Measurements from ENCODE around the gene MEIS3.

- TF ChIP-seq CTCF (IDR thresholded peaks at IDR 0.05; ENCODE audit: insufficient read depth, low read length): no peak
- TF ChIP-seq POLR2AphosphoS5 (IDR thresholded peaks at IDR 0.05; ENCODE audit: low read depth): no peak
- TF ChIP-seq, protein P1, sequence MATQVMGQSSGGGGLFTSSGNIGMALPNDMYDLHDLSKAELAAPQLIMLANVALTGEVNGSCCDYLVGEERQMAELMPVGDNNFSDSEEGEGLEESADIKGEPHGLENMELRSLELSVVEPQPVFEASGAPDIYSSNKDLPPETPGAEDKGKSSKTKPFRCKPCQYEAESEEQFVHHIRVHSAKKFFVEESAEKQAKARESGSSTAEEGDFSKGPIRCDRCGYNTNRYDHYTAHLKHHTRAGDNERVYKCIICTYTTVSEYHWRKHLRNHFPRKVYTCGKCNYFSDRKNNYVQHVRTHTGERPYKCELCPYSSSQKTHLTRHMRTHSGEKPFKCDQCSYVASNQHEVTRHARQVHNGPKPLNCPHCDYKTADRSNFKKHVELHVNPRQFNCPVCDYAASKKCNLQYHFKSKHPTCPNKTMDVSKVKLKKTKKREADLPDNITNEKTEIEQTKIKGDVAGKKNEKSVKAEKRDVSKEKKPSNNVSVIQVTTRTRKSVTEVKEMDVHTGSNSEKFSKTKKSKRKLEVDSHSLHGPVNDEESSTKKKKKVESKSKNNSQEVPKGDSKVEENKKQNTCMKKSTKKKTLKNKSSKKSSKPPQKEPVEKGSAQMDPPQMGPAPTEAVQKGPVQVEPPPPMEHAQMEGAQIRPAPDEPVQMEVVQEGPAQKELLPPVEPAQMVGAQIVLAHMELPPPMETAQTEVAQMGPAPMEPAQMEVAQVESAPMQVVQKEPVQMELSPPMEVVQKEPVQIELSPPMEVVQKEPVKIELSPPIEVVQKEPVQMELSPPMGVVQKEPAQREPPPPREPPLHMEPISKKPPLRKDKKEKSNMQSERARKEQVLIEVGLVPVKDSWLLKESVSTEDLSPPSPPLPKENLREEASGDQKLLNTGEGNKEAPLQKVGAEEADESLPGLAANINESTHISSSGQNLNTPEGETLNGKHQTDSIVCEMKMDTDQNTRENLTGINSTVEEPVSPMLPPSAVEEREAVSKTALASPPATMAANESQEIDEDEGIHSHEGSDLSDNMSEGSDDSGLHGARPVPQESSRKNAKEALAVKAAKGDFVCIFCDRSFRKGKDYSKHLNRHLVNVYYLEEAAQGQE (IDR thresholded peaks at IDR 0.05; ENCODE audit: insufficient replicate concordance, low read depth): no peak
- no peak for TF ChIP-seq SPI1 (IDR thresholded peaks at IDR 0.05; ENCODE audit: borderline replicate concordance, low read depth)
Observed at GRCh38 chr19:47390533-47391488, 28.5 kb downstream of the MEIS3 start.

Measured in HL-60 (cell line).